Mammary epithelial cell (primary cell): ENCODE data around the gene HOXB13.

Experiments used
- CTCF ChIP-seq, 2 donors: IDR thresholded peaks in 1 of 2; conservative IDR thresholded peaks in 1 of 2; 2 replicates each; pipeline ENCODE4 v1.5.1; 2011 to 2012; ENCODE audit warnings: inconsistent platforms in 2 of 2, low read length in 2 of 2, mild to moderate bottlenecking in 2 of 2, control low read depth in 1 of 2, low read depth in 1 of 2; ENCODE audit not compliant: insufficient read depth in 1 of 2; ENCODE audit errors: extremely low read depth in 1 of 2
- EZH2 ChIP-seq: IDR thresholded peaks from 2 replicates; pipeline ENCODE4 v1.6.1; 2012; ENCODE audit warnings: low read length, inconsistent platforms, borderline replicate concordance

GRCh38 chr17:48749621-48750553 is 21.3 kb upstream of the HOXB13 start:
- TF ChIP-seq CTCF (conservative IDR thresholded peaks at IDR 0.05 in 1 of 2, IDR thresholded peaks at IDR 0.05 in 1 of 2; ENCODE audit: extremely low read depth in 1 of 2, insufficient read depth in 1 of 2, low read depth in 1 of 2, low read length in 2 of 2): no peak
- TF ChIP-seq EZH2: peak; percentile 77
